ENCODE results near the gene TUBB6.

Gene TUBB6

DNA sequence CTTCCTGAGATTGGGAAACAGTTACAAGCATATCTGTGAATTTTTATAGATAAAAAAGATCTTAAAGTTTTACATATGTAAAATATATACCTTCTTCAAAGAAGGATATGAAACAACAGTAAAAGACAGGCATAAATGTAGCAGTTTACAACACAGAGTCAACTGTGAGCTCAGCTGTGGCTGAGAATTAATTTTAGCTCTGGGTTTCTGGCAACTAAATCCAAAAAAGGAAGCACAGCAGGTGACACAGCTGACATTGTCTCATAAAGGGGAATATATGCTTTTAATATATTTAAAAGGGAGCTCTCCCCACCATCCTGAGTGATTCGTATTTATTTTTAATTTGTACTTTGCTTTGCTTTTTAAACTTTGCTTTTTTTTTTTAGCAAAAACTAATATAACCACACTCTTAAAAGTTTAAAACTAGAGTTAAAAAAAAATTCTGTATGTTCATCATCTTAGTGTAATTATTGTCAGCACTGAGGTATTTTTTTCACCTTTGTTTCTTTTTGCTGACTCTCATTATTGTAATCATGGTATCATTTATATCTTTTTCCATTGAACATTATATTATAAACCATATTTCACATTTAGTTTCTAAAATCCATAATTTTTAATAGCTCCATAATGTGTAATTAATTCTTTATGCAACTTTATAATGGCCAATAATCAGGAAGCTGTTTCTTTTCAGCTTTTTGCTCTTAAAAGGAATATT, 6.7 kb downstream of the TUBB6 start:
- no peak for DNase-seq (ENCODE audit: low spot score)

DNA sequence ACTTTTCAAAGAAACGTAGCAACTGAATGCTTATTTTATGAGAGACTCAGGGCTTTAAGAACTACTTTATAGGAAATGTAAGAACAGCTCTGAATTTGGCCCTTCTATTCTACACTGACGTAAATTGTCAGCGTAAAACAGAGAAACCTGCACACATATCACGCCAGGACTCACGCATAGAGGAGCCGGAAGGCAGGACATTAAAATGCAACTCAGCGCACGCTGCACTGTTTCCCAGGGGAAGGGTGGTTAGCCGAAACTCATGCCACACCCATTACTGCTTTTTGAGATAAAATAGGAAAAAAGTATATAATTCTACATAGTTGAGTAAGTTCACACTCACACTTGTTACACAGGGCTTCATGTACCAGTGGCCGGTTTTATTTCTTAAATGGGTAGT, 7.4 kb downstream of the TUBB6 start:
- DNase-seq (ENCODE audit: low spot score): no peak

DNA sequence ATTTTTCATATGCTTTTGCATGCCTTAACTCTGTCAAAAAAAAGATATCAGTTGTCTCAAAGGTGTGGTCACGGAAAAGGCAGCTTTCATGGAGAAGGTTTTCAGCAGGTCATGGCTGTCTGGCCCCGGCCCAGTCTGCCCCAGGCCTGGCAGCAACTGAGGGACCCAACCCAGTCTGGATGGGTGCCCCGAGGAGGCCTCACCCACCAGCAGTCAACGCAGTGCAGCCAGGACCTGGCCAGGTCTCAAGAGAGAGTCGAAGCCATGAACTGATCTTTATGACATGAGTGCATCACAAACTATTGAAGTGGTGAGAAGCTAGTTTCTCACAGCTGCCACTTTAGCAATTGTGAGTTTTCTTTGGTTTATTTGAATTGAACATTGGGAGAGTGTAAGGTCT, 7.9 kb downstream of the TUBB6 start:
- DNase-seq (ENCODE audit: low spot score): no peak

DNA sequence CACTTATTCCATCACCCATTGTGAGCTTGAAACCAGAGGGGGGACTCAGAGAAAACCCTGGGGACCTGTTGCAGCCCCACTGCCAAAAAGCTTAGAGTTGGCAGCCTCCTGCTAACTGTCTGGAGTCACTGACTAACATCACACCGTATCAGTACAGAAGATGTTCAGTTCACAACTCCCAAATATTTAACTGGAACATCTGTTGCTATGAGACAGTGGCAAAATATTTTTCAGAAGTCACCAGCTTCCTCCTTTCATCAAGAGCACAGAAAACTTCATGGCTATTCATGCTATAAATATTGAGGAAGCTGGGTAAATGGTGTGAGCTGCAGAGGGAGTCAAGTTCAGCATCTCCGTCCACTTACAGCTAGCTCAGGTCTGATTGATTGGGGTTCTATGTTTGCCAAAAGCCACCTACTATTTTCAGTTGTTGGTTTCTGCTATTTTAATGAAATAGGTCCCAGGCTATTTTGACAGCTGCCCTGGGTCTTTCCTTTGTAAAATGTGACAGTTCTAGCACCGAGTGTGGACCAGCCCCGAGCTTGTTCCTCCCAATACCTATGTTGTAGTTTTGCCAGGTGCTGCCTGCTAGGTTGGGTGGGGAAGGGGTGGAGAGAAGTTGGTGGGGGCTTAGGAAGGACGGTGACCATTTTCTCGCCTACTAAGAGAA, 9.8 kb downstream of the TUBB6 start:
- DNase-seq (ENCODE audit: low spot score): no peak

DNA sequence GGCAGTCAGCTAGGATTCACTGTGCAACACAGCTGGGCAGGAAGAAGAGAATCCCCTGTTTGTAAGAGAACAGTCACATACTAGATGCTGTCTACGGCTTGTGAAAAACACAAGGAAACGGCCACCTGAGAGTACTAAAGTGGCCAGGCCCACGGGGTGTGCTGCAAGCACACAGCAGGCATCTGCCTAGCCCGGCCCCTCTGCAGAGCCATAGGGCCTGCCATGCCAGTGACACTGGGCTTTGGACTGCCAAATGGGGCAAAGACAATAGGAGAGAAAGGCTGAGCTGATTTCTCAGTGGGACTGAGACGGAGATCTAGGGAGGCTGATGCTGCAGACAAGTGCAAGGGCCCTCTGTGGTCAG, 10.3 kb downstream of the TUBB6 start:
- no peak for DNase-seq (ENCODE audit: low spot score)

DNA sequence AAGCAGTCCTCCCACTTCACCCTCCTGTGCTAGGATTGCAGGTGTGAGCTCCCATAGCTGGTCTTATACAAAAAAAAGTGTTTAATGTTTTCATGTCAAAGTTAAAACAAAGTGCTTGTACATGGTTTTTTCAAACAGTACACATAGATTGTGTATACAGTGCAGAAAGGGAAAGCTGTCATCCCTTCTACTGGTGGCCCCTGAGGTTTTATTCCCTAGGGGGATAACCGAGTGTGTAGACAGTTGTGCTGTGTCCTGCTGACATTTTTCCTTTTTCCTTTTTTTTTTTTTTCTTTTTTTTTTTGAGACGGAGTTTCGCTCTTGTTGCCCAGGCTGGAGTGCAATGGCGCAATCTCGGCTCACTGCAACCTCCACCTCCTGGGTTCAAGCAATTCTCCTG, 10.8 kb downstream of the TUBB6 start:
- DNase-seq (ENCODE audit: low spot score): no peak

DNA sequence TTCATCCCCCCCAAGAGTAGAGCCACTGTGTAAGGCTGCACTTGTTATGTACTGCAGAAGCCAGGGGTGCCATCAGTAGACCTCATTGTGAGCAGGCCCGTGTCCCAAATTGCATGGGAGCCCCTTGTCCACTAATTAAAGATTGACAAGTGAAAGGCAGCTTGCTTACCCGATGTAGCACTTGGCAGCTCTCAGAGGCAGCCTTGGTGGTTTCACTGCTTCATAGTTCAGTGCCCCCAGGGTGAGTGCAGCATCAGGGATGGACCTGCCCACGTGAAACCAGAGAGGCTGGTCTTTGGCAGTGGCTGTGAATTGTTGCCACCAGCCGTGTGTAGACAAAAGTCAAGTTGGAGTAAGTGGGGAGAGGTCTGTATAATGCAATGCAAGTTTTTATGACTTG, 13.3 kb downstream of the TUBB6 start:
- no peak for DNase-seq (ENCODE audit: low spot score)

DNA sequence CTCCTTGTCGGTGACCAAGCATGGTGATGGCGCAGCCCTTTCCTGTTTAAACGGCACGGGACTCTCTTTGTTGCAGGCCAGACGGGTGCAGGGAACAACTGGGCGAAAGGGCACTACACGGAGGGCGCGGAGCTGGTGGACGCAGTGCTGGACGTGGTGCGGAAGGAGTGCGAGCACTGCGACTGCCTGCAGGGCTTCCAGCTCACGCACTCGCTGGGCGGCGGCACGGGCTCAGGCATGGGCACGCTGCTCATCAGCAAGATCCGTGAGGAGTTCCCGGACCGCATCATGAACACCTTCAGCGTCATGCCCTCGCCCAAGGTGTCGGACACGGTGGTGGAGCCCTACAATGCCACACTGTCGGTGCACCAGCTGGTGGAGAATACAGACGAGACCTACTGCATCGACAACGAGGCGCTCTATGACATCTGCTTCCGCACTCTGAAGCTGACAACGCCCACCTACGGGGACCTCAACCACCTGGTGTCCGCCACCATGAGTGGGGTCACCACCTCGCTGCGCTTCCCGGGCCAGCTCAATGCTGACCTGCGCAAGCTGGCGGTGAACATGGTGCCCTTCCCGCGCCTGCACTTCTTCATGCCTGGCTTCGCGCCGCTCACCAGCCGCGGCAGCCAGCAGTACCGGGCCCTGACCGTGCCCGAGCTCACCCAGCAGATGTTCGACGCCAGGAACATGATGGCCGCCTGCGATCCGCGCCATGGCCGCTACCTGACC, 17.1 kb downstream of the TUBB6 start:
- DNase-seq (ENCODE audit: low spot score): no peak

DNA sequence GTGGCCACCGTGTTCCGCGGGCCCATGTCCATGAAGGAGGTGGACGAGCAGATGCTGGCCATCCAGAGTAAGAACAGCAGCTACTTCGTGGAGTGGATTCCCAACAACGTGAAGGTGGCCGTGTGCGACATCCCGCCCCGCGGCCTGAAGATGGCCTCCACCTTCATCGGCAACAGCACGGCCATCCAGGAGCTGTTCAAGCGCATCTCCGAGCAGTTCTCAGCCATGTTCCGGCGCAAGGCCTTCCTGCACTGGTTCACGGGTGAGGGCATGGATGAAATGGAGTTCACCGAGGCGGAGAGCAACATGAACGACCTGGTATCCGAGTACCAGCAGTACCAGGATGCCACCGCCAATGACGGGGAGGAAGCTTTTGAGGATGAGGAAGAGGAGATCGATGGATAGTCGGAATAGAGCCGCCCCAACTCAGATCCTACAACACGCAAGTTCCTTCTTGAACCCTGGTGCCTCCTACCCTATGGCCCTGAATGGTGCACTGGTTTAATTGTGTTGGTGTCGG, 17.7 kb downstream of the TUBB6 start:
- no peak for DNase-seq (ENCODE audit: low spot score)

DNA sequence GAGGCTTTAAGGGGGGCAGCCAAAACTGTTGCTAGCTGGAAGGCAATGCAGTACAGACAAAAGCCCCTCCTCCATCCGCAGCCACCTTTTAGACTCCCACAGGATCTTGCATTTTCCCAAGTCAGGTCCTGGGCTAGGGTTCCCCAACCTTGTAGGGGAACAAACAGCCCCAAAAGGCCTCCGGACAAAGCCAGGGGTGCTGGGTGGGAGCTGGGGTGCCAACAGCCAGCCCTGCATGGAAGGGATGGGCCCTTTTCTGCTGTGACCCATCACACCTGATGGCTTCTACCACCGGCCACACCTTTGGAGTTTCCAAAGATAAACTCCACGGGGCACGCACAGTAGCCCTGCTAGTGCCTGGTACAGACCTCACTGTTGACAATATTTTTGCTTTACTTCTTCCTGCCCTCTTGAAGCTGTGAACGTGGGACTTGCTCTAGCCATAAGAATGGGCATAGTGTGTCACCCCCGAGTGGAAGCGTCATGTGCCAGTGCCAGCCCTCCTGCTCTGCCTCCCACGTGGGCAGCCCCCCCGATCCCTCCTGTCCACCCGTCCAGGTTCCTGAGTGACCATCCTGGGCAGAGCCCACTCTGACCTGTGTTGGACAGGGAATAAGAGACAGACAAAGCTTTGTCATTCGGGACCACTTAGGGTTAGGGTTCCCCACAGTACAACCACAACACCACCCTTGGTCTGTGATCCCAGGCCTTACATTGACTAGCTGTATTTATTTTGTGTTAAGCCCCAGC, 18.8 kb downstream of the TUBB6 start:
- DNase-seq (ENCODE audit: low spot score): no peak

DNA sequence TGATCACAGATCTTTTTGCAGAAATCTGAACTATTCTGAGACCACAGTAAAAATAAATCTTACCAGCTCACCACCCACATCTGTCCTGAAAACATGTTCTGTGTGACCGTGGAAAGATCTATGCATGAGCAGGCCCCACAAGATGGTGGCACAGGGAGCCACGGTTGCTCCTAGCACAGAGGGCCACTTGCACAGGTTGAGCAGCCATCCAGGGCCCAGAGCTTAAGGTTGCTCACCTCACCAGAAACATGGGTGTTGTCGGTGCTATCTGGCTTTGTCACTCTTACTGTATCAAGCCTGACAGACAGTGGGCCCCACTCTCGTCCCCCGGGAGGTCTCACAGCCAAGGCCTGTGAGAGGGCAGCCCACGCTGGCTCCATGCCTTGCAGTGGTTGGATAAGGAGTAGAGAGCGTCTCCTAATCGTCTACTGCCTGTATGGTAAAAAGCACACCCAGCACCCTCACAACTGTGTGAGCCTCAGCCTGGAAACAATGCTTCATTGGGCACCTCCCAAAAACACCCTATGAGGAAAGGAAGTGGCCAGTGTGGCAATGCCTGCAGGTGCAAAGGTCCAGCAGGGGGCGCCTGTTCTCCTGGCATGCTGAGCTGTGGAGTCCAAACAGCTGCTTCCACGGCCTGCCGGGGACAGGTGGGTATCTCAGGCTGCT, 19.6 kb downstream of the TUBB6 start:
- DNase-seq (ENCODE audit: low spot score): peak; percentile 16

DNA sequence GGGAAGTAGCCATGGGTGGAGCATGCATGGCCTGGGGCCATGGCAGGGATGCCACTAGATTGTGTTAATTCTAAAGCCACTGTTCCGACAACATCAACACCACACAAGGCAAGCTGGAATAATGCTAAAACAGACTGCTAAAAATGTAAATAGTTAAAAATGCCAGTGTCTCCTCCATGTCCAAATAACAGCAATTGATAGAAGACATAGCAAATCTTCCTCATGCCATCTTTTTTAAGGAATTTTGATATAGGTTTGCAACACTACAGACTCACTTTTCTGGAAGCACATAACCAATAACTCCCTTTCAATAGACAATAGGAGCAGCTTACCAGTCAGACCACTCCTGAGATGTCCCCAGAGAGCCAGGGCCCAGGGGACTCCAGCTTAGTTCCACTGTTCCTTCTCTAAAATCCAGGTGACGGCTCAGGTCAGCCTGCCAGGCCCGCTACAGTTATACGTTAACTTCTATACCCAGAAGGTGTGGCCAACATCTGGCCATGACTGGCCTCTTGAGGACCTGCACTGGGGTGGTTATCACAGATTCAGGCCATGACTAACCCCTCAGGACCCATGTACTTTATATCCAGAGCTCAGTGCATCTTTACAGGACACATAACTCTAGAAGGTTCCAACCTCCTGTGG, 20.3 kb downstream of the TUBB6 start:
- no peak for DNase-seq (ENCODE audit: low spot score)

DNA sequence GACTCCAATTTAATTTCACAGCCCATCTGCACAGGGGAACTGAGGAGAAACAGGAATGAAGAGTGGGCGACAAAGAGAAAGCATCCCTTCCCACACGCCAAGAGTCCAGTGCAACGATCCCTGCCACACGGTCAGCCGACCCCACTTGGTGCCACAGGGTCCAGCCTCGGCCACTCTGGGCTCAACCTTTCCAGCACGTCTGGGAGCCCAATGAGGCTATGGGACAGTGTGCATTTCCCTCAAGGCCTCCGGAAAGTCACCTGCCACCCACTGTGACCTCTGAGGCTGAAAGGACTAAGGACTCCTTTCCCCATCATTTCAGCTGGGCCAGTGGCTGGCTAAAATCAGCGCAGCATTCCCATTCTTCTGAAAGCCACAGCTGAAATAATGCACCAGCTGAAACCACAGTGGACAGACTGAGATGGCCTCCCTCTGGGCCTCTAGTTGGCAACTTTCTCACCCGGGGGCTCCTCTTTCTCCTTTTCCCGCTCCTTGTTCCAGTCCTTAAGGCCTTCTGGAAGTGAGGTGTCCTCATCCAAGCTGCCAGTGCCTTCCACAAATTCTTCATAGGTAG, 21.2 kb downstream of the TUBB6 start:
- DNase-seq (ENCODE audit: low spot score): no peak

DNA sequence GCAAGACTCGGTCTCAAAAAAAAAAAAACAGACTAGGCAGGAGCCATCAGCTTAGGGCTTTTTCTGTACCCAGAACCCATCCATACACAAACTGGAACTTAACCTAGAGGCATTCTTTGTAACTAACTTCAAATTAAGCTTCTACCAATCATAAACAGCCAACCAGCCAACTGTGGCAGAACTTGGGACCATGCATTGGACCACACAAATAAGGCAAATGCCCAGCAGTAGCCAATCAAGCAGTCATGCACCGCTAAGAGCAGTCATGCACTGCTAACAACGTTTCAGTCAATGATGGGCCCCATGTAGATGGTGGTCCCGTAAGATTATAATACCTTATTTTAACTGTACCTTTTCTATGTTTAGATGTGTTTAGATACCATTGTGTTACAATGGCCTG, 22.7 kb downstream of the TUBB6 start:
- DNase-seq (ENCODE audit: low spot score): no peak

DNA sequence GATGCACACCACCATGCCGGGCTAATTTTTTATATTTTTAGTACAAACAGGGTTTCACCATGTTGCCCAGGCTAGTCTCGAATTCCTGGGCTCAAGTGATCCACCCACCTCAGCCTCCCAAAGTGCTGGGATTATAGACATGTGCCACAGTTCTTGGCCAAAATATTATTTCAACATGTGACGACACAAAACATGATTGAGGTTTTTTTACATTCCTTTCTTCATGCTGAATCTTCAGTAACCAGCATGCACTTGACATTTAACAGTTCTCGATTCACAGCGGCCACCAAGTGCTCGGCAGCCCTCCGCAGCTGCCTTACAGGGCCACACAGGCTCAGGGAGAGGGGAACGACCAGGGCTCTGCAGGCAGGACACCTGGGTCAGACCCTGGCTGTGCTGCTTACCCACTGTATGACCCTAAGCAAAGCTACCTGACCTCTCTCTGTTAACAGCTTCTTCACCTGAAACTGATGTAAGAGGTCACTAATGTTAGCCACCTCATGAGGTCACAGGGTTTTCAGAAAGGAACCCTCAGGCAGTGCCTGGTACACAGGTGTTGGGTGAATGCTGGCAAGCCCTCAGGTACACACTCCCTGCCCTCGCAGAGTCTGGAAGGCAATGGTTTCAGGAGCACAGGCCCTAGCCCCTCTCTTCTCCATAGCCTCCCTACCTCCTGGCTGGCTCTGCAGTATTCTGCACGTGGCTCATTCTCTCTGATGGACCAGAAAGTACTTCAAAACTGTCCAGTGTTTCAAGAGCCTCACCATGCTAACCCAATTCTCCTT, 25.7 kb downstream of the TUBB6 start:
- no peak for DNase-seq (ENCODE audit: low spot score)

DNA sequence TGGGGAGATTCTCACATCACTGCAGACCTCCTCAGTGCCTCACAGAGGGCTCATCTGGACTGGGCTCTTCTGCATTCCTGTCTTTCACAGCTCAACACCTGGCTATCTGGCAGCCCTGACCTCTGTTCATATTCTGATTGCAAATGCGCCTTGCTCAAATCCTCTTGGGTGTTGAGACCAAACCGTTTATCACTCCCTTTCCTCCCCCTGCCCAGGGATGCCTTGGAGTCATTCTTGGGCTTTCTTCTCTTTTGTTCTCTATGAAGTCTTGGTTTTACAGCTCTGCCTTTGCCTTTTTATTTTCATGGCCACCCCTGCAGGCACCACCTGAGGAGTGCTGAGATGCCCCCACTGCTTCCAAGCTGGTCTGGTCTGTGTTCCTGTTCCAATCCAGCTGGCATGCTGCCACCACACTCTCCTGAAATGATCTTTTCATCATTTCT, 26.3 kb downstream of the TUBB6 start:
- DNase-seq (ENCODE audit: low spot score): no peak

DNA sequence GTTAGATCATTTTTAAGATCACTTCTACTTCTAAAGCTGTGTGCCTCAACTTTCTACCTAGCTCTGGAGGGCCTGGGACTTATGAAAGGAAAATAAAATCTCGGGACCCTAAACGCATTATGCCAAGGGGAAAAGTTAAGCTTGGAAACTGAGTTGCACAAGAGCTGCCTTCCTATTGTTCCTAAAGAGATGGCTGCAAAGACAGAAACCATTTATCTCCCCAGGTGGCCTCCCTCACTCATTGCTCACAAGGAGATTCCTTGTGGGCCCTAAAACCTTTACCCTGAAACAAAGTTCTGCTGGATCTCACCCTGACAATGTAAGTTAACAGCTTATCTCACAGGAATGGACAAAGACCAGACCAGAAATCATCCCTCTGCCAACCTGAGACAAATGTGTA, 26.8 kb downstream of the TUBB6 start:
- DNase-seq (ENCODE audit: low spot score): no peak

DNA sequence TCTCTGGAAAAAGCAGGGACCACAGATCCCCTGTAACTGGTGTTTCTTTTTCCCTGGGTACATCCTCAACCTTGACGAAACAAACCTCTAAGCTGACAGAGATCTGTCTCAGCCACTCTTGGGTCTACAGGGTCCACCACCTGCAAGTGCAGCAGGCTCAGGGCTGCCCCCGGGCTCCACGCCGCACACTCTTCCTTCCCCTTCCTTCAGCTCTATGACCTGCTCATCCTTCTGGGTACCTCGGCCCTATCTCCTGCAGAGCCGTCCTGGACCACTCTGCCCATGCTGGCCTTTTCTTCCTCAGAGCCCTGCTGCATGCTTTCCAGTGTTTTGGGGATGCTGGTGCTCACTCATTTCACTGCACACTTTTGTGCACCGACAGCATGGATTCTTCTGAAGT, 27.5 kb downstream of the TUBB6 start:
- no peak for DNase-seq (ENCODE audit: low spot score)

DNA sequence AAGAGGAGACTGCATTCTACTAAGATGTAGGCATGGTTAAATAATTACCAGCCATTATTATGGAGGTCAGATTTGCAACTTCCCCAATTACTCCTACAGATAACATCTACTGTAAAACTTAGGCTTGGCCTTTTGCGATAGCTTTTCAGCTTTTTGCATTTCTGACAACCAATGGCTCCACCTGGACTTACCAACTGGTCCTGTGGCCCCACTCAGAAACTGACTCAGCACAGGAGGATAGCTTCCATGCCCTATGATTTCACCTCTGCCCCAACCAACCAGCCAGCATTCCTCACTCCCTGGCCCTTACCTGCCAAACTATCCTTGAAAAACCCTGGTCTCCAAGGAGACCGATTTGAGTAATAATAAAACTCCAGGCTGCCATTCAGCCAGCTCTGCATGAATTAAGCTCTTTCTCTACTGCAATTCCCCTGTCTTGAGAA, 28.2 kb downstream of the TUBB6 start:
- DNase-seq (ENCODE audit: low spot score): no peak

DNA sequence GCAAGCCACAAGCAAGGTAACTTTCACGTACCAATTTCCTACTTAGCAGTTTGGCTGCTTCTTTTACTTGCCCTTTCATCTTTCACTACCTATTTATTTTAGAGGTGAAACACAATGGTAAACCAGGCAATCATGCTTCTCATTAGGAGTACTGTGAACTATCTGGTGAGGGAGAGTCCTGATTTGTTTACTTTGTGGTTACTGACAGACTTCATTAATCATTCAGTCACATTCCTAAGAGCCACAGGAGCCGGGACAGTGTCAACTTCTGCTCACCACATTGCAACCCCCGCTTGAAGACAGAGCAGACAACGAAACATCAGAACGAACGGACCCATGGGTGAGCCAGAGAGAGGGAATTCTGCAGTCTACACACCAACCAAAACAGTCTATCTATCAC, 28.8 kb downstream of the TUBB6 start:
- no peak for DNase-seq (ENCODE audit: low spot score)

All from putamen (tissue), 1 donor.